Measurements from ENCODE around the gene MCC. TPM values are rescaled to one million over a fixed set of nuclear protein-coding genes. Genes with fewer than 3 reads are reported as not detected.

The MCC gene
- total and polyA plus RNA-seq, 4 donors, result 4.5 to 20.0 (median 9.7) TPM

- no peak overlapping the region for H3K27ac ChIP-seq (ENCODE audit: low read depth in 1 of 2, low read length in 2 of 2)
- intact Hi-C loops (cut with DNase I), result no loop called here
- no peak overlapping the region for H3K4me3 ChIP-seq (ENCODE audit: low read length in 2 of 2)
- no peak for DNase-seq
- H3K9me3 ChIP-seq (ENCODE audit: control insufficient read depth, low read length), result peaks cover 1% of the 10 kb centered on the region
- no peak for ATAC-seq (ENCODE audit: low FRiP score)
- H3K27me3 ChIP-seq (ENCODE audit: control insufficient read depth in 1 of 2, insufficient read depth in 2 of 2, low read length in 1 of 2), result no peaks in the 10 kb centered on the region
- H3K36me3 ChIP-seq (ENCODE audit: control insufficient read depth in 1 of 2, insufficient read depth in 2 of 2, low read length in 1 of 2), result no peaks in the 10 kb centered on the region
- H3K4me1 ChIP-seq (ENCODE audit: control insufficient read depth in 1 of 2, insufficient read depth in 2 of 2, low read length in 2 of 2), result no peaks in the 10 kb centered on the region
These were observed 128.8 kb downstream of the MCC start for GRCh38 chr5:113359419-113359818.

GRCh38 chr5:113358696-113359095, 129.6 kb downstream of the MCC start:
- DNase-seq (no peak), ATAC-seq (ENCODE audit: low FRiP score) (no peak)
- H3K27me3 ChIP-seq (ENCODE audit: control insufficient read depth in 1 of 2, insufficient read depth in 2 of 2, low read length in 1 of 2), result no peaks in the 10 kb centered on the region
- H3K4me1 ChIP-seq (ENCODE audit: control insufficient read depth in 1 of 2, insufficient read depth in 2 of 2, low read length in 2 of 2), result no peaks in the 10 kb centered on the region
- H3K27ac ChIP-seq (ENCODE audit: low read depth in 1 of 2, low read length in 2 of 2), result no peak overlapping the region
- intact Hi-C loops (cut with DNase I), result no loop called here
- 92 to 94% methylated on average over 3 of the region's 3 CpGs for WGBS, 2 donors
- no peaks in the 10 kb centered on the region for H3K36me3 ChIP-seq (ENCODE audit: control insufficient read depth in 1 of 2, insufficient read depth in 2 of 2, low read length in 1 of 2)
- H3K9me3 ChIP-seq (ENCODE audit: control insufficient read depth, low read length), result peaks cover 2% of the 10 kb centered on the region
- no peak overlapping the region for H3K4me3 ChIP-seq (ENCODE audit: low read length in 2 of 2)

- peaks cover 2% of the 10 kb centered on the region for H3K9me3 ChIP-seq (ENCODE audit: control insufficient read depth, low read length)
- ATAC-seq (ENCODE audit: low FRiP score) (no peak), DNase-seq (no peak)
- no peaks in the 10 kb centered on the region for H3K27me3 ChIP-seq (ENCODE audit: control insufficient read depth in 1 of 2, insufficient read depth in 2 of 2, low read length in 1 of 2)
- no peak overlapping the region for H3K4me3 ChIP-seq (ENCODE audit: low read length in 2 of 2)
- no peaks in the 10 kb centered on the region for H3K4me1 ChIP-seq (ENCODE audit: control insufficient read depth in 1 of 2, insufficient read depth in 2 of 2, low read length in 2 of 2)
- 89 to 96% methylated on average over 3 of the region's 3 CpGs for WGBS, 2 donors
- intact Hi-C loops (cut with DNase I), result no loop called here
- H3K27ac ChIP-seq (ENCODE audit: low read depth in 1 of 2, low read length in 2 of 2), result no peak overlapping the region
- no peaks in the 10 kb centered on the region for H3K36me3 ChIP-seq (ENCODE audit: control insufficient read depth in 1 of 2, insufficient read depth in 2 of 2, low read length in 1 of 2)
These were observed 130.4 kb downstream of the MCC start for GRCh38 chr5:113357696-113358476.

- no peak for DNase-seq
- intact Hi-C loops (cut with DNase I), result no loop called here
- Histone ChIP-seq H3K4me1 (ENCODE audit: control insufficient read depth in 1 of 2, insufficient read depth in 2 of 2, low read length in 2 of 2) (no peaks in the 10 kb centered on the region), H3K27ac (ENCODE audit: low read depth in 1 of 2, low read length in 2 of 2) (no peak overlapping the region), H3K36me3 (ENCODE audit: control insufficient read depth in 1 of 2, insufficient read depth in 2 of 2, low read length in 1 of 2) (no peaks in the 10 kb centered on the region), H3K9me3 (ENCODE audit: control insufficient read depth, low read length) (peaks cover 2% of the 10 kb centered on the region), H3K27me3 (ENCODE audit: control insufficient read depth in 1 of 2, insufficient read depth in 2 of 2, low read length in 1 of 2) (no peaks in the 10 kb centered on the region), H3K4me3 (ENCODE audit: low read length in 2 of 2) (no peak overlapping the region)
- WGBS, 2 donors, result 89 to 100% methylated on average over 1 of the region's 1 CpG
- ATAC-seq (ENCODE audit: low FRiP score), result no peak
These were observed 131.8 kb downstream of the MCC start for GRCh38 chr5:113356487-113356886.

- DNase-seq (no peak), ATAC-seq (ENCODE audit: low FRiP score) (no peak)
- Histone ChIP-seq H3K27ac (ENCODE audit: low read depth in 1 of 2, low read length in 2 of 2) (no peak overlapping the region), H3K4me1 (ENCODE audit: control insufficient read depth in 1 of 2, insufficient read depth in 2 of 2, low read length in 2 of 2) (no peaks in the 10 kb centered on the region), H3K4me3 (ENCODE audit: low read length in 2 of 2) (no peak overlapping the region), H3K9me3 (ENCODE audit: control insufficient read depth, low read length) (peaks cover 2% of the 10 kb centered on the region), H3K36me3 (ENCODE audit: control insufficient read depth in 1 of 2, insufficient read depth in 2 of 2, low read length in 1 of 2) (no peaks in the 10 kb centered on the region), H3K27me3 (ENCODE audit: control insufficient read depth in 1 of 2, insufficient read depth in 2 of 2, low read length in 1 of 2) (no peaks in the 10 kb centered on the region)
- 54 to 100% methylated on average over 1 of the region's 1 CpG for WGBS, 2 donors
- intact Hi-C loops (cut with DNase I), result no loop called here
These were observed 134.2 kb downstream of the MCC start for GRCh38 chr5:113354055-113354454.

GRCh38 chr5:113347572-113347971, 140.7 kb downstream of the MCC start:
- DNase-seq (no peak), ATAC-seq (ENCODE audit: low FRiP score) (no peak)
- H3K27ac ChIP-seq (ENCODE audit: low read depth in 1 of 2, low read length in 2 of 2), result no peak overlapping the region
- H3K36me3 ChIP-seq (ENCODE audit: control insufficient read depth in 1 of 2, insufficient read depth in 2 of 2, low read length in 1 of 2), result no peaks in the 10 kb centered on the region
- WGBS, 2 donors, result 94 to 98% methylated on average over 1 of the region's 1 CpG
- H3K9me3 ChIP-seq (ENCODE audit: control insufficient read depth, low read length), result no peaks in the 10 kb centered on the region
- H3K4me1 ChIP-seq (ENCODE audit: control insufficient read depth in 1 of 2, insufficient read depth in 2 of 2, low read length in 2 of 2), result no peaks in the 10 kb centered on the region
- no peak overlapping the region for H3K4me3 ChIP-seq (ENCODE audit: low read length in 2 of 2)
- intact Hi-C loops (cut with DNase I), result no loop called here
- H3K27me3 ChIP-seq (ENCODE audit: control insufficient read depth in 1 of 2, insufficient read depth in 2 of 2, low read length in 1 of 2), result no peaks in the 10 kb centered on the region

- whole genome bisulfite sequencing, 2 donors, result 93 to 94% methylated on average over 5 of the region's 5 CpGs
- ATAC-seq (ENCODE audit: low FRiP score), result no peak
- no peaks in the 10 kb centered on the region for H3K9me3 ChIP-seq (ENCODE audit: control insufficient read depth, low read length)
These were observed 143.0 kb downstream of the MCC start for GRCh38 chr5:113344973-113345940.

GRCh38 chr5:113343343-113343742, 144.9 kb downstream of the MCC start:
- intact Hi-C loops (cut with DNase I), result no loop called here
- no peak for ATAC-seq (ENCODE audit: low FRiP score)

More at GRCh38 chr5:113344973-113345940, 143.0 kb downstream of the MCC start:
- Histone ChIP-seq H3K27me3 (ENCODE audit: control insufficient read depth in 1 of 2, insufficient read depth in 2 of 2, low read length in 1 of 2) (no peaks in the 10 kb centered on the region), H3K4me3 (ENCODE audit: low read length in 2 of 2) (no peak overlapping the region), H3K36me3 (ENCODE audit: control insufficient read depth in 1 of 2, insufficient read depth in 2 of 2, low read length in 1 of 2) (no peaks in the 10 kb centered on the region), H3K4me1 (ENCODE audit: control insufficient read depth in 1 of 2, insufficient read depth in 2 of 2, low read length in 2 of 2) (peaks cover 0 to 3% of the 10 kb centered on the region in 2 donors), H3K27ac (ENCODE audit: low read depth in 1 of 2, low read length in 2 of 2) (no peak overlapping the region)
- DNase-seq, result peak in 1 of 2 donors; percentile 50
- intact Hi-C loops (cut with DNase I), result no loop called here

More at GRCh38 chr5:113343343-113343742, 144.9 kb downstream of the MCC start:
- Histone ChIP-seq H3K27me3 (ENCODE audit: control insufficient read depth in 1 of 2, insufficient read depth in 2 of 2, low read length in 1 of 2) (no peaks in the 10 kb centered on the region), H3K36me3 (ENCODE audit: control insufficient read depth in 1 of 2, insufficient read depth in 2 of 2, low read length in 1 of 2) (no peaks in the 10 kb centered on the region), H3K27ac (ENCODE audit: low read depth in 1 of 2, low read length in 2 of 2) (no peak overlapping the region), H3K9me3 (ENCODE audit: control insufficient read depth, low read length) (no peaks in the 10 kb centered on the region), H3K4me1 (ENCODE audit: control insufficient read depth in 1 of 2, insufficient read depth in 2 of 2, low read length in 2 of 2) (peaks cover 0 to 3% of the 10 kb centered on the region in 2 donors), H3K4me3 (ENCODE audit: low read length in 2 of 2) (no peak overlapping the region)
- WGBS, 2 donors, result 92 to 95% methylated on average over 3 of the region's 3 CpGs
- no peak for DNase-seq

All from aorta (tissue), 5 donors.